ENCODE measurements around the gene DCDC2B. TPM values are rescaled to one million over a fixed set of nuclear protein-coding genes. Genes with fewer than 3 reads are reported as not detected.

Gene DCDC2B
- total RNA-seq, 1 experiment from 2014 or later, result not detected

GRCh38 chr1:32187850-32188249, 21.0 kb upstream of the DCDC2B start:
- no peak overlapping the region for H2AFZ ChIP-seq (ENCODE audit: low read length)
- no peaks in the 10 kb centered on the region for H3K79me2 ChIP-seq (ENCODE audit: insufficient read depth, low read length)
- H3K56ac ChIP-seq (ENCODE audit: insufficient read length, low read depth, low read length), result no peak overlapping the region
- H3K9me3 ChIP-seq (ENCODE audit: control insufficient read depth, low read depth, low read length), result no peaks in the 10 kb centered on the region
- no peaks in the 10 kb centered on the region for H3K27me3 ChIP-seq (ENCODE audit: insufficient read depth, low read length)
- no peaks in the 10 kb centered on the region for H3K23me2 ChIP-seq (ENCODE audit: insufficient read length, low read depth, low read length, poor library complexity, severe bottlenecking)
- H3K4me2 ChIP-seq (ENCODE audit: insufficient read depth, insufficient read length, low read length), result no peak overlapping the region
- H3K27ac ChIP-seq (ENCODE audit: insufficient read length, low read depth, low read length), result no peak overlapping the region
- H4K5ac ChIP-seq (ENCODE audit: insufficient read length, low read depth, low read length), result no peak overlapping the region
- Mint-ChIP-seq H3K36me3 (ENCODE audit: insufficient read depth in 1 of 3, low read depth in 3 of 3) (peaks cover 68 to 87% (median 86%) of the 10 kb centered on the region in 3 experiments), H3K4me3 (no peak overlapping the region), H3K27me3 (ENCODE audit: low read depth) (no peaks in the 10 kb centered on the region), H3K27ac (no peak overlapping the region), H3K4me1 (no peaks in the 10 kb centered on the region; a peak in 1 of 4 replicates), H3K9me3 (no peaks in the 10 kb centered on the region)
- no peak overlapping the region for H3K23ac ChIP-seq (ENCODE audit: insufficient read length, low read depth, low read length)
- H4K91ac ChIP-seq (ENCODE audit: insufficient read length, low read depth, low read length), result no peak overlapping the region
- no peak overlapping the region for H2BK5ac ChIP-seq (ENCODE audit: insufficient read length, low read length)
- no peak overlapping the region for H3K18ac ChIP-seq (ENCODE audit: insufficient read length, low read depth, low read length)
- no peak overlapping the region for H2BK15ac ChIP-seq (ENCODE audit: low read depth, low read length)
- no peak overlapping the region for H3T11ph ChIP-seq (ENCODE audit: low read length)
- no peak overlapping the region for H2BK12ac ChIP-seq (ENCODE audit: insufficient read length, low read depth, low read length)
- no CpG with 5 or more reads among the region's 9 CpGs for WGBS (ENCODE audit: extremely low coverage, insufficient read length, low lambda C conversion rate)
- no peak overlapping the region for H2AK5ac ChIP-seq (ENCODE audit: insufficient read length, low read length)
- H4K20me1 ChIP-seq (ENCODE audit: control insufficient read depth, insufficient read depth, insufficient read length), result no peaks in the 10 kb centered on the region
- no peak overlapping the region for H4K8ac ChIP-seq (replicated peaks; ENCODE audit: insufficient read length, low read depth, low read length)
- DNase-seq, result no peak
- no peak overlapping the region for H2BK120ac ChIP-seq (ENCODE audit: low read depth, low read length, poor library complexity, severe bottlenecking)
- no peak for TF ChIP-seq CTCF (conservative IDR thresholded peaks at IDR 0.05)
- no peak overlapping the region for H3K4ac ChIP-seq (ENCODE audit: low read depth, low read length)
- H3K4me1 ChIP-seq (ENCODE audit: insufficient read depth, low read length), result no peaks in the 10 kb centered on the region
- peaks cover 3% of the 10 kb centered on the region for H3K79me1 ChIP-seq (ENCODE audit: insufficient read depth, low read depth, low read length, poor library complexity, severe bottlenecking)
- H2BK20ac ChIP-seq (ENCODE audit: low read depth, low read length, poor library complexity, severe bottlenecking), result no peak overlapping the region
- H3K14ac ChIP-seq (ENCODE audit: insufficient read depth, low read length), result no peak overlapping the region
- H3K9ac ChIP-seq (ENCODE audit: extremely low read depth, insufficient read length, low read length), result no peak overlapping the region
